Natural killer cell treated with Interleukin-12 subunit alpha and Interleukin-12 subunit beta and Interleukin-15 and Interleukin-18, amount 100 ng/mL, for 72 hours (primary cell): ENCODE results near the gene IER5. TPM values are rescaled to one million over a fixed set of nuclear protein-coding genes. Genes with fewer than 3 reads are reported as not detected.
"Not testable (repeated sequence)": the region's sequence is repeated elsewhere in the genome, so short reads cannot be mapped to it uniquely, and the experiment has no call there.

Experiments
- ATAC-seq, 2 donors: fragments of 150-1000 bp; cut with Tn5 transposase in 1 of 2; sonication (Bioruptor Pico), chemical (Tn5 transposase) in 1 of 2; 2 replicates each; pipeline ENCODE4 v1.10.0; 2021
- DNase-seq: peaks from one replicate; pipeline ENCODE4 v3.0.0; 2022; ENCODE audit warnings: low spot score
- H3K27ac Mint-ChIP-seq, 2 donors: 1 replicate in 1 of 2; 2 replicates in 1 of 2; pipeline ENCODE4 v1.8.0; 2022; ENCODE audit warnings: mixed read lengths in 2 of 2, mild to moderate bottlenecking in 1 of 2, moderate library complexity in 1 of 2
- H3K27me3 Mint-ChIP-seq, 2 donors: 1 replicate in 1 of 2; 2 replicates in 1 of 2; pipeline ENCODE4 v1.8.0; 2022; ENCODE audit warnings: mixed read lengths in 2 of 2
- H3K36me3 Mint-ChIP-seq: one replicate; pipeline ENCODE4 v1.8.0; 2022; ENCODE audit warnings: mixed read lengths
- H3K4me1 Mint-ChIP-seq, 2 donors: 1 replicate in 1 of 2; 2 replicates in 1 of 2; pipeline ENCODE4 v1.8.0; 2022; ENCODE audit warnings: low read depth in 2 of 2, mixed read lengths in 2 of 2, mild to moderate bottlenecking in 1 of 2
- H3K4me3 Mint-ChIP-seq: one replicate; pipeline ENCODE4 v1.8.0; 2022; ENCODE audit warnings: mixed read lengths
- H3K9me3 Mint-ChIP-seq: 2 replicates; pipeline ENCODE4 v1.8.0; 2022; ENCODE audit warnings: mixed read lengths
- total RNA-seq, 2 donors: library from RNA; stranded (reverse); gene quantifications; one replicate each; pipeline ENCODE4 v1.2.3, GENCODE V29; 2022

IER5 gene
- total RNA-seq, 2 donors from 2014 or later: 57.1 to 91.7 TPM

DNA sequence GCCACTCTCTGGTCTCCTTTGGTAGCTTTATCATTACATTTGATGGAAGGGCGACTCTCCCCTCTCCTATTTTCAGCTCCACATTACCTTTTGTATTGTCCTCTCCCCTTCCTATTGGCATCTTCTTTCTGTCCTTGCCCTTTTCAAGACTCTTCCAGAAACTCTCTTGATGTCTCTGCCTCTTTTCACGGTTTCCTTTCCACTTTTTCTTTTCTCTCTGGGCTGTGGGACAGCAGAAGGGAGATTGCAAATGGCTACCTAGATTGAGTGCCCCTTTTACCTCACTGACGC, 17.5 kb downstream of the IER5 start:
- no peak for ATAC-seq
- Mint-ChIP-seq H3K4me3 (peak overlapping the region; percentile 92), H3K27me3 (peaks cover 4 to 26% of the 10 kb centered on the region in 2 donors), H3K4me1 (peaks cover 33 to 37% of the 10 kb centered on the region in 2 donors), H3K27ac (peak overlapping the region; percentile 38 to 62), H3K36me3 (no peaks in the 10 kb centered on the region), H3K9me3 (no peaks in the 10 kb centered on the region)
- DNase-seq: no peak

DNA sequence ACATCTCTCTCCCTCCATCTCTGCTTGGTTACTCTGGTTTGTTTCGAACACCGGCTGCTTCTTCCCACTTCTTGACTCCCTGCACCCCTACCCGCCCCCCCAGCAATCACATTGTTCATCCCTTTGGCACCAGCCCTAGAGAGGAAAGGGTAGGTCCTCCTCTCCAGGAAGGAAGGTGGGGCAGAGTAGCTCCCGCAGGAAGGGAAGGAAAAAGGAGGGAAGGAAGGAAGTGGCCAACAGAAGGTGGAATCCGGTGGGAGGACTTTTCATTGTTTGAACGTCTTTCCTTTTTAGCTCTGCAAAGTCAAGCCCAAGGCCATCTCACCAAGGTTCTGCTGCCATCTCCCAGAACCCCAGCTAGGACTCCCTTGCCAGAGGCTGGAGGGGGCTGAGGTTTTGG, 18.0 kb downstream of the IER5 start:
- Mint-ChIP-seq H3K4me1 (peaks cover 28 to 33% of the 10 kb centered on the region in 2 donors), H3K27ac (peak overlapping the region; percentile 38 to 62), H3K9me3 (no peaks in the 10 kb centered on the region), H3K27me3 (peaks cover 4 to 26% of the 10 kb centered on the region in 2 donors), H3K36me3 (no peaks in the 10 kb centered on the region), H3K4me3 (peak overlapping the region; percentile 92)
- ATAC-seq: no peak
- DNase-seq: no peak

DNA sequence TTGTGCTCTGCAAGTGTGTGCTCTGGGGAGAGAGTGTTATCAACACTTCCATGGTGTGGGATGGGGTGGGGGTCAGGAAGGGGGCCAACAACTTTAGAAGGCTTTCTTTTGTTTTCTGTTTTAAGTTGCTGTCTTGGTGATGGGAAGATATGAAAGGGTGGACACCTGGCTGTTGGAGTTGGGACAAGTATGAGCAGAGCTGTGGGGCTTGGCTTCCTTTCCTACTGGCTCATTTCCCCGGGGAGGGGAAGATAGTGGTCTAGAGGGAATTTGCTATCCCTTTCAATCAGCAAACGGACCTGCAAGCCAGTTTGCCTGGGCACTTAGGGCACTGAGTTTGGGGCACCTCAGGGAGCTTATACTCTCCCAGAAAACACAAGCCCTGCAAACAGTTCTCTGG, 19.2 kb downstream of the IER5 start:
- no peaks in the 10 kb centered on the region for H3K9me3 Mint-ChIP-seq
- ATAC-seq (no peak), DNase-seq (no peak)
- H3K27me3 Mint-ChIP-seq: peaks cover 4 to 26% of the 10 kb centered on the region in 2 donors
- no peak overlapping the region for H3K4me3 Mint-ChIP-seq
- peak overlapping the region in 1 of 2 donors; percentile 31 for H3K27ac Mint-ChIP-seq
- H3K4me1 Mint-ChIP-seq: peaks cover 31 to 36% of the 10 kb centered on the region in 2 donors
- H3K36me3 Mint-ChIP-seq: no peaks in the 10 kb centered on the region

DNA sequence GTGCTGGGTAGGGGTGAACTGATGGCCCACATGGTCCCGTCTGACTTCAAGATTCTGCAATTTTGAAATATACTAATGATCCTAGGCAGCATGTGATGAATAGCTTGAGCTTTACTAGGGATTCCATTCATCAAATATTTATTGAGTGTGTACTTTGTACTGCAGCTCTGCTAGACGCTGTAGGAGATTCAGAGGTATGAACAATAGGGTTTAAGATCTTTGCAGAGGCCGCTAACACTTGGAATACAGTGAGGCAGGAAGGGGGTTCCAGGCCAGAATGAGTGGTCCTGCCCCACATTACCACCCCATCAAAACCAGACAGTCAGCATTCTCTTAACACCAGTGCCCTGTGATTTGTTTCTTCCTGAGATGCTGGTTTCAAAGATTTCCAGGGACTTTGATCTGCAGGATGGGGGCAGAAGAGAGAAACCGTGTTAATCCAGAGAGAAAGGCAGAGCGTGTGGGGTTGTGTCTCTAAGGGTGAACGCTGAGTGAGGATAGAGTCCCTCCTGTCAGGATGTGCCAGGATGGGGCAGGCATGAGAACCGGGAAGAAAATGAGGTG, 19.9 kb downstream of the IER5 start:
- Mint-ChIP-seq H3K27ac (no peak overlapping the region), H3K36me3 (no peaks in the 10 kb centered on the region), H3K4me3 (no peak overlapping the region), H3K4me1 (peaks cover 26 to 33% of the 10 kb centered on the region in 2 donors), H3K27me3 (peaks cover 4 to 26% of the 10 kb centered on the region in 2 donors), H3K9me3 (no peaks in the 10 kb centered on the region)
- DNase-seq (no peak), ATAC-seq (no peak)

DNA sequence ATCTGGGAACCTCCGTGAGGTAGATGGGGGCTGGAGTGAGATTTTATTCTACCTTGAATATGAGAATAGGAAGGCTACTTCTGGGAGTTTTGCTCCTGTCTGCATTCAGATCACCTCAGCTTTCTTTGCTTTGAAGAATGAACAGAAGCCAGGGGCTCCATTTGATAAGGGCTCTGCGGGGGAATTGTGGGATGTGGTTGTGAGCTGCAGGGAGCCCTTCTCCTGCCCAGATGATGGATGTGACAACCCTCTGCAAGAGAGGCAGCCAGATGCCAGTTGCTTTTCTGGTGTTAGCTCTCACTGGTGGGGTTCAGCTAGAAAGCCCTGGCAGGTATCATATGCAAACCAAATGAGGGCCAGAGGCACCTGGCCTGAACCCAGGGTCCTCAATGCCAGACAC, 21.5 kb downstream of the IER5 start:
- ATAC-seq: no peak
- Mint-ChIP-seq H3K9me3 (no peaks in the 10 kb centered on the region), H3K4me3 (no peak overlapping the region), H3K27ac (peak overlapping the region in 1 of 2 donors; percentile 11), H3K36me3 (no peaks in the 10 kb centered on the region), H3K4me1 (peaks cover 14 to 24% of the 10 kb centered on the region in 2 donors), H3K27me3 (peaks cover 4 to 26% of the 10 kb centered on the region in 2 donors)
- no peak for DNase-seq

DNA sequence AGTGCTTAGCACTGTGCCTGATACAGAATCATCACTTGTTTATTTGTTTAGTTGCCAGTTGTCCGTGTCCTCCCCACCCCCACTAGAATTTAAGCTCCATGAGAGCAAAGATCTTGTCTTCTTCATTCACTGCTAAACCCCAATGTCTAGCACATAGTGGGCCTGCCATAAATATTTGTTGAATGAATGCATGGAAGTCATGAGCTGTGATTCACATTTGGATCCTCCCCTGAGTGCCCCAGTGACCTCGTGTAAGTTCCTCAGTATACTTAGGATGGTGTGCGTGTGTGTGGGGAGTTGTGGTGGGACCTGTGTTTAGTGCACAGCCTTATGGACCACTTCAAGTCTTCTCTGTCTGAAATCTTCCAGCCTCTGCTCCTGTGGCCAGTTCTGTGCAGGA, 23.1 kb downstream of the IER5 start:
- H3K4me1 Mint-ChIP-seq: peaks cover 6 to 20% of the 10 kb centered on the region in 2 donors
- DNase-seq (no peak), ATAC-seq (no peak)
- H3K27me3 Mint-ChIP-seq: peaks cover 4 to 18% of the 10 kb centered on the region in 2 donors
- H3K4me3 Mint-ChIP-seq: no peak overlapping the region
- no peaks in the 10 kb centered on the region for H3K36me3 Mint-ChIP-seq
- H3K9me3 Mint-ChIP-seq: no peaks in the 10 kb centered on the region
- H3K27ac Mint-ChIP-seq: peak overlapping the region in 1 of 2 donors; percentile 19

DNA sequence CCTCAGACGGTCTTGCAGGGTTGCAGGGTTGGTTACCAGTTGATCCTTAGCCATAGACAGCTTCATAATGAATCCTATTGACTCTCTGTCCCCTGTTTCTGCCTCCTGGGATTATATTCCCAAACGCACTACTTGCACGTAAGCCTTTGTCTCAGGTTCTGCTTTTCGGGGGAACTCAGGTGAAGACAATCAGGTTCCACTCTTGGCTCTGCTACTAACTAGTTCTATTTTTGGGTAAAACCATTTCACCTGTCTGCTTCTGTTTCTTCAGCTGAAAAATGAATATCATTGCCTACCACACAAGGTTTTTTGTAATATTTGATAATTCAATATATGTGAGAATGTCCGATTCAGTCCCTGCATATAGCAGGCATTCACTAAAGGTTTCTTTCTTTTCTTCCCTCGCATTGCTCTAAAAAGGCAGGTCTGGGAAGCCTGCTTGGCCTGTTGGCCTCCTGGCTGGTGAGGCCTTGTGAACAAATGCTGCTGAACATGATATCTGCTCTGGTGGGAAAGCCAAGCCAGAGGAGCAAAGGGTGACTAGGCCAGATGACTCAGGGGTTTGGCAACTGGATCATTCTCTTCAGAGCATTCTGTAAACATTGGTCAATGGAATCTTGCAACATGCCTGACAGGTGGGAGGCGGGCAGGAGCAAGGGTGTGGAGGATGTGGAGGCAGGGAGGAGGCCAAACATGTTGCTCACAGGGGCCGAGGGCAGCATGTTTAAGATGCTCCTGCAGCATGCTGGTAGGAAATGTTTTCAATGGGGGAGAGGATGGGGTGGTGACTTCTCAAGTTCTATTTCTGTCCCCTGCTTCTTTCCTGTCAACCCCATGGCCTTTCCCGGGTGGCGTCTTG, 23.8 kb downstream of the IER5 start:
- ATAC-seq (peak; percentile 53 to 74), DNase-seq (no peak)
- Mint-ChIP-seq H3K4me1 (peaks cover 6 to 24% of the 10 kb centered on the region in 2 donors), H3K27ac (peak overlapping the region in 1 of 2 donors; percentile 71), H3K9me3 (no peaks in the 10 kb centered on the region), H3K4me3 (peak overlapping the region; percentile 36), H3K27me3 (peaks cover 4 to 16% of the 10 kb centered on the region in 2 donors), H3K36me3 (no peaks in the 10 kb centered on the region)

DNA sequence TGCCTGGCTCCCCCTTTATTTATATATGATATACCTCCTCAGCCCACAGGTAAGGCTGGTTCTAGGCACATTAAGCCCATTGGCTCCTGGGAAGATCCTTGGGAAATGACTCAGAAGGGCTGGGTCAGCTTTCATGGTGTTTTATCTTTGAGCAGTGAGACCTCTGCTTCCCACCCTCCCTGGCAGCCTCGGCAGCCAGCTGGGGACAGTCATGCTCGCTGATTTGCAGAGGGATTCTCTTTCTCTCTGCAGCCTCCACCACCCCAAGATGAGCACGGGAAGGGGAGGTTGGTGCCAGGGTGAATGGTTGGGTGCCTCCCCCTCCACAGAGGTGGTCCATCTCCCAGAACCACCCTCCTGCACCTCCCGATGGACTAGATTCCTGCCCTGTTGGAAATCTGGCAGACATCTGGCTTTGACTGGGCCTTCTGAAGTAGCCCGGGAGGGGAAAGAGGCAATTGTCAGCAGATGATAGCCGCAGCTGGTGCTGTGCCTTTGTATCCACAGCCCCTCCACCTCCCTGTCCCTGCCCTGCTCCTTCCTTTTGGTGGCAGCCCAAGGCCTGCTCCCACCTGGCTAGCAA, 24.6 kb downstream of the IER5 start:
- H3K27ac Mint-ChIP-seq: no peak overlapping the region
- ATAC-seq: no peak

DNA sequence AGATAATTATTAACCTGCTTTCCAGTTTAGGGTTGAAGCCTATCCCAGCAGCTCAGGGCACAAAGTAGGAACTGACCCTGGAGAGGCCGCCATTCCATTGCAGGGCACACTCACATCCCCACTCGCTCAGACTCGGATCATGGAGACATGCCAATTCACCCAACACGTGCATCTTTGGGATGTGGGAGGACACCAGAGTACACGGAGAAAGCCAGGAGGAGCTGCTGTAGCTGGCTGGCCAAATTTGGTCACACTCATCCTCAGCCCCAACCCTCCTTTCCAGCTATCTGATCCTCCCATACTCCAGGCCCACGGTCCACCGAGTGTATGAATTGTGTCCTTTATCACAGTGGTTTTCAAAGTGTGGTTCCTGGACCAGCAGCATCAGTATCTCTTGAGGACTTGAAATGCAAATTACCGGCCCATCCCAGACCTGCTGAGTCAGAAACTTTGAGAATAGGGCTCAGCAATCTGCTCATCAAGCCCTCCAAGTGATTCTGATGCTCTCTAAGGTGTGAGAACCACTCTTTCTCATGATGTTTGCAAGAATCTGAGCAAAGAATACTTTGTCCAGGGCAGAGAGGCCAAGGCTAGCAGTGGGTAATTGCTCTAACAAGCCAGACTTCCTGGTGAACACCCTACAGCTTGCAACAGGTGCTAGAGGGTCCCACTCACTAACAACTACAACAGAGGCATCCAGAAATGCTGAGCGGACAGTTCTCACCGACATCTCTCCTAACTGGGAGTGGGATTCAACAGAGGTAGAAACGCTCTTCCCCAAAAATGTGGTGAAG, 26.3 kb downstream of the IER5 start:
- peaks cover 0 to 5% of the 10 kb centered on the region in 2 donors for H3K27me3 Mint-ChIP-seq
- peaks cover 6 to 28% of the 10 kb centered on the region in 2 donors for H3K4me1 Mint-ChIP-seq
- peak overlapping the region in 1 of 2 donors; percentile 35 for H3K27ac Mint-ChIP-seq
- no peak overlapping the region for H3K4me3 Mint-ChIP-seq
- H3K9me3 Mint-ChIP-seq: no peaks in the 10 kb centered on the region
- DNase-seq: no peak
- H3K36me3 Mint-ChIP-seq: no peaks in the 10 kb centered on the region
- ATAC-seq: no peak

More for the DNA sequence above, 24.6 kb downstream of the IER5 start:
- DNase-seq: no peak
- H3K36me3 Mint-ChIP-seq: no peaks in the 10 kb centered on the region
- no peak overlapping the region for H3K4me3 Mint-ChIP-seq
- H3K4me1 Mint-ChIP-seq: peaks cover 6 to 24% of the 10 kb centered on the region in 2 donors
- peaks cover 4 to 7% of the 10 kb centered on the region in 2 donors for H3K27me3 Mint-ChIP-seq
- no peaks in the 10 kb centered on the region for H3K9me3 Mint-ChIP-seq

DNA sequence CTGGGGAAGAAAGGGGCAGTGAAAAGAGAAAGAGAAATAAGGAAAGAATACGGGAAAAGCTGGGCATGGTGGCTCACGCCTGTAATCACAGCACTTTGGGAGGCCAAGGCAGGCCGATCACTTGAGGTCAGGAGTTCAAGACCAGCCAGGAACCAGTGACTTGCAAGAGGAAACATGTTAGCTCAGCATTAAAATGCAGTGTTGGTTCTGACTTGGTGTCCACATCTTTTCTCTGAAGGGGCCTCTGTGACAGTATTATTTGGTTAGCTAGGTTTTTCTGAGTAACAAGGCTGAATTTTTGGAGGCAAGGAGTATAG, 26.8 kb downstream of the IER5 start:
- Mint-ChIP-seq H3K27ac (peak overlapping the region in 1 of 2 donors; percentile 35), H3K9me3 (no peaks in the 10 kb centered on the region), H3K4me3 (no peak overlapping the region), H3K27me3 (peaks cover 0 to 5% of the 10 kb centered on the region in 2 donors), H3K4me1 (peaks cover 6 to 28% of the 10 kb centered on the region in 2 donors), H3K36me3 (no peaks in the 10 kb centered on the region)
- no peak for ATAC-seq
- DNase-seq: no peak

DNA sequence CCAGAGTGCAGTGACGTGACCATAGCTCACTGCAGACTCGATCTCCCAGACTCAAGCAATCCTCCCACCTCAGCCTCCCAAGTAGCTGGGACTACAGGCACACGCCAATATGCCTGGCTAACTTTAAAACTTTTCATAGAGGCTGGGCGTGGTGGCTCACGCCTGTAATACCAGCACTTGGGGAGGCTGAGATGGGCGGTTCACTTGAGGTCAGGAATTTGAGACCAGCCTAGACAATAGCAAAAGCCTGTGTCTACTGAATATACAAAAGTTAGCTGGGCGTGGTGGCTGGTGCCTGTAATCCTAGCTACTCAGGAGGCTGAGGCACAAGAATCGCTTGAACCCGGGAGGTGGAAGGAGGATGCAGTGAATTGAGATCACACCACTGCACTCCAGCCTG, 27.5 kb downstream of the IER5 start:
- H3K4me3 Mint-ChIP-seq, DNase-seq, ATAC-seq, H3K36me3 Mint-ChIP-seq, H3K27me3 Mint-ChIP-seq, H3K27ac Mint-ChIP-seq, H3K9me3 Mint-ChIP-seq: not testable (repeated sequence)
- H3K4me1 Mint-ChIP-seq: peaks cover 6 to 28% of the 10 kb centered on the region in 2 donors

DNA sequence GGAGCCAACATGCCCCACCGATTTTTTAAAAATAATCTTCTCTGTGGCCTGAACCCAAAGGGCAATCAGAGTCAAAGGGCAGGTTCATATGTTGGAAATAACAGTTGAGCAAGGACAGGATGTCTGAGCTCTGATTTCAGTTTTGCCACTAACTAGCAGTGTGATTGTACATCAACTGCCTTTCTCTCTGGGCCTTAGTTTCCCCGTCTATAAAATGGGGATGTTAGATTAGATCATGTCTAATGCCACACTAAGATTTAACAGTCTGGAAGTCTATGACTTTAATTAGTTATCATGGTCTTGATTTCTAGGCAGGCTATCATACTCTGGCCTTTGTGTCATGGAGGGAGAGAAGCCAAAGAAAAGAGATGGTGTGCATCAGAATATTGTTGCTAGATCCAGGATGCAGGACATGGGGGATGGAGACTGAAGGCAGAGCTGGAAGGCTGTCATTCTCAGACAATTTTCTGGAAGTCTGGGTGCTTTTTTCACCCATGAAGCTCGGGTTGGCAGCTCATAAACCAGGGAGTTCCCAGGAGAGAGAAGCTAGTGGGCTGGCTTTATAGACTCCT, 28.4 kb downstream of the IER5 start:
- peaks cover 6 to 23% of the 10 kb centered on the region in 2 donors for H3K4me1 Mint-ChIP-seq
- no peak for DNase-seq
- no peaks in the 10 kb centered on the region for H3K36me3 Mint-ChIP-seq
- no peaks in the 10 kb centered on the region for H3K9me3 Mint-ChIP-seq
- ATAC-seq: no peak
- H3K4me3 Mint-ChIP-seq: no peak overlapping the region
- no peak overlapping the region for H3K27ac Mint-ChIP-seq
- peaks cover 0 to 5% of the 10 kb centered on the region in 2 donors for H3K27me3 Mint-ChIP-seq

DNA sequence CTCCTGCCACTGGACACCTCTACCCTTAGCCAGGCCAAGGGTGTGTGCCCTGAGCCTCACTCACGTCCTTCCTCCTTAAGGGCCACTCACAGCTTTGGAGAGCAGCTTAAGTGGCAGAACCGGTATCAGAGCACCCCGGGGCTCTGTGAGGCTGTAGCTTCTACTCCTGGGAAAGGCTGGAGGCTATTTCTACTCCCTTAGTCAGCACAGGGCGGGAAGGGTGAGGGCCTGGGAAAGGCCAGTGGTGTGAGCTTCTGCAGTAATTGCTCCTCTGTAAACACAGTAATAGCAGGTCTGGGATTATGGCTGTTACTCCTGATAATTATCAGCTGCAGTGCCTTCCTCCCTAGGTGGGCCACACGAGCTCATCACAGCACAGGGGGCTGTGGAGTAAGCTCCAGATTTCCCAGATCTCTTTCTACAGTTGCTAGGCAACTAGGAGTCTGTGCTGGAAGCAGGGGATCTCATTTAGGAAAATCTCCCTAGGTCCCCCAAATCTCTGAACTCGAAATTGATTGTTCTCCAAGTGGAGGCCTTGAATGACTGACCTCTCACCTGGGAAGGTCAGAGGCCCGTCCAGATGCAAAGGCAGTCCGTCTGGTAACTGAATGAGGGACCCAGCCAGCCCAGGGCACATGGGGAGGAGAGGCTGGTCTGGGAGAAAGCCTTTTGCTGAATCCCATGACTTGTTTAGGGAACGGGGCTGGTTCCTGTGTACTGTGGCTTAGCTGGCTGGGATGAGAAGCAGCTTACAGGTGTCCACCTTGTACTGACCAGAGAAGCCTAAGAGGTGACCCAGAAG, 29.3 kb downstream of the IER5 start:
- no peak for ATAC-seq
- Mint-ChIP-seq H3K4me3 (no peak overlapping the region), H3K27me3 (peaks cover 0 to 5% of the 10 kb centered on the region in 2 donors), H3K36me3 (no peaks in the 10 kb centered on the region), H3K9me3 (no peaks in the 10 kb centered on the region), H3K4me1 (peaks cover 0 to 14% of the 10 kb centered on the region in 2 donors), H3K27ac (no peak overlapping the region)
- no peak for DNase-seq
